H1 (cell line): ENCODE results near the gene SMAD6. TPM values are rescaled to one million over a fixed set of nuclear protein-coding genes. Genes with fewer than 3 reads are reported as not detected.

Source experiments
- CTCF ChIA-PET: fragments of 300-600 bp; sonication (Branson Sonifier 250); formaldehyde crosslinking; loops from one replicate; lab custom pipeline; 2021; ENCODE audit not compliant: partially characterized antibody; lab: Charles Lee
- POLR2A ChIA-PET: fragments of 300-600 bp; sonication (Branson Sonifier 250); formaldehyde crosslinking; loops from one replicate; lab custom pipeline; 2021; ENCODE audit warnings: inconsistent platforms; ENCODE audit not compliant: partially characterized antibody; lab: Charles Lee
- DNase-seq, 2 experiments: peaks; one replicate each; pipeline versions ENCODE4 v3.0.0 to v3.0.0-alpha.2; 2010 to 2022; ENCODE audit warnings: low spot score in 2 of 2, low read depth in 1 of 2, mixed read lengths in 1 of 2
- FAIRE-seq: peaks from 2 replicates; lab custom pipeline; 2011; peaks lifted over from hg19 to GRCh38; lab: Jason Lieb, UNC
- H2AFZ ChIP-seq: 2 replicates; pipeline ENCODE4 v1.8.1; 2012; ENCODE audit warnings: low read length, inconsistent platforms
- H2AK5ac ChIP-seq: 2 replicates; pipeline ENCODE4 v1.6.1; 2013; ENCODE audit warnings: low read depth, low read length
- H2BK120ac ChIP-seq: replicated peaks from 2 replicates; pipeline ENCODE3; 2013; ENCODE audit warnings: low read depth, low read length, inconsistent platforms
- H2BK12ac ChIP-seq: 2 replicates; pipeline ENCODE4 v1.6.1; 2013; ENCODE audit warnings: low read depth, low read length
- H2BK15ac ChIP-seq: 2 replicates; pipeline ENCODE4 v1.6.1; 2013; ENCODE audit warnings: low read length
- H2BK20ac ChIP-seq: 2 replicates; pipeline ENCODE4 v1.6.1; 2013; ENCODE audit warnings: low read length
- H2BK5ac ChIP-seq: 2 replicates; pipeline ENCODE4 v1.6.1; 2013; ENCODE audit warnings: low read depth, low read length
- H3K14ac ChIP-seq: 2 replicates; pipeline ENCODE4 v1.6.1; 2013; ENCODE audit warnings: inconsistent platforms; ENCODE audit not compliant: insufficient read length
- H3K18ac ChIP-seq: 2 replicates; pipeline ENCODE4 v1.6.1; 2013; ENCODE audit warnings: low read length; ENCODE audit errors: extremely low read depth
- H3K23ac ChIP-seq: 2 replicates; pipeline ENCODE4 v1.6.1; 2013; ENCODE audit warnings: inconsistent platforms; ENCODE audit not compliant: insufficient read length
- H3K23me2 ChIP-seq: 2 replicates; pipeline ENCODE4 v1.6.1; 2013; ENCODE audit warnings: low read depth, low read length
- H3K27ac ChIP-seq: 2 replicates; pipeline ENCODE4 v1.6.1; 2011; ENCODE audit warnings: low read depth, low read length, inconsistent platforms
- H3K27me3 ChIP-seq, 4 experiments: replicated peaks in 1 of 4; 1 replicate in 1 of 4; 2 replicates in 3 of 4; pipeline versions ENCODE4 v1.6.1 to v1.8.1; 2011 to 2013; ENCODE audit warnings: low read length in 3 of 4, mild to moderate bottlenecking in 3 of 4, inconsistent platforms in 2 of 4, mixed read lengths in 2 of 4, moderate library complexity in 1 of 4; ENCODE audit not compliant: control insufficient read depth in 3 of 4, insufficient read depth in 3 of 4; ENCODE audit errors: extremely low read depth in 1 of 4
- H3K36me3 ChIP-seq, 4 experiments: 2 replicates each; pipeline versions ENCODE4 v1.6.1 to v1.8.1; 2011 to 2013; ENCODE audit warnings: mild to moderate bottlenecking in 4 of 4, low read length in 3 of 4, moderate library complexity in 2 of 4, control low read depth in 1 of 4, inconsistent platforms in 1 of 4; ENCODE audit not compliant: insufficient read depth in 4 of 4, control insufficient read depth in 2 of 4
- H3K4ac ChIP-seq: replicated peaks from 2 replicates; pipeline ENCODE3; 2013; ENCODE audit warnings: low read length, low read depth, mixed read lengths, inconsistent platforms; ENCODE audit not compliant: insufficient read length
- H3K4me1 ChIP-seq, 4 experiments: replicated peaks in 1 of 4; 1 replicate in 1 of 4; 2 replicates in 3 of 4; pipeline versions ENCODE4 v1.6.1 to v1.8.1; 2011 to 2013; ENCODE audit warnings: low read length in 3 of 4, inconsistent platforms in 2 of 4, mixed read lengths in 1 of 4; ENCODE audit not compliant: insufficient read depth in 4 of 4, control insufficient read depth in 3 of 4
- H3K4me2 ChIP-seq, 2 experiments: 2 replicates each; pipeline versions ENCODE4 v1.6.1 to v1.8.1; 2011 to 2013; ENCODE audit warnings: low read depth in 2 of 2, low read length in 2 of 2, control low read depth in 1 of 2, inconsistent platforms in 1 of 2, mild to moderate bottlenecking in 1 of 2; ENCODE audit not compliant: insufficient read depth in 1 of 2
- H3K4me3 ChIP-seq, 4 experiments: fragments of 200-600, 300-600 bp in 1 of 4; sonication (generic), shearing (Covaris generic), sonication (Bioruptor Twin) in 1 of 4; 2 replicates each; pipeline versions ENCODE4 v1.5.1 to v1.8.1; 2011 to 2016; ENCODE audit warnings: low read length in 4 of 4, low read depth in 3 of 4, control low read depth in 2 of 4, inconsistent platforms in 2 of 4, mild to moderate bottlenecking in 2 of 4, mixed read lengths in 1 of 4, moderate library complexity in 1 of 4; ENCODE audit not compliant: insufficient read depth in 2 of 4; ENCODE audit errors: extremely low read depth in 1 of 4
- H3K56ac ChIP-seq: replicated peaks from 2 replicates; pipeline ENCODE3; 2013; ENCODE audit warnings: low read depth, mild to moderate bottlenecking, mixed read lengths, low read length, inconsistent platforms; ENCODE audit not compliant: insufficient read length
- H3K79me1 ChIP-seq: 2 replicates; pipeline ENCODE4 v1.6.1; 2013; ENCODE audit warnings: low read depth, low read length, control low read depth
- H3K79me2 ChIP-seq, 2 experiments: 2 replicates each; pipeline versions ENCODE4 v1.6.1 to v1.8.1; 2012 to 2013; ENCODE audit warnings: low read length in 2 of 2, mild to moderate bottlenecking in 2 of 2, inconsistent platforms in 1 of 2; ENCODE audit not compliant: insufficient read depth in 2 of 2, control insufficient read depth in 1 of 2
- H3K9ac ChIP-seq, 4 experiments: replicated peaks in 1 of 4; 1 replicate in 1 of 4; 2 replicates in 3 of 4; pipeline versions ENCODE4 v1.6.1 to v1.8.1; 2011 to 2013; ENCODE audit warnings: low read depth in 3 of 4, low read length in 3 of 4, control low read depth in 2 of 4, mild to moderate bottlenecking in 2 of 4, moderate library complexity in 2 of 4, inconsistent platforms in 1 of 4; ENCODE audit errors: extremely low read depth in 1 of 4
- H3K9me3 ChIP-seq, 2 experiments: 2 replicates each; pipeline versions ENCODE4 v1.6.1 to v1.8.1; 2012 to 2013; ENCODE audit warnings: mild to moderate bottlenecking in 2 of 2, moderate library complexity in 2 of 2, control low read depth in 1 of 2, inconsistent platforms in 1 of 2, low read depth in 1 of 2, low read length in 1 of 2, mixed read lengths in 1 of 2; ENCODE audit not compliant: insufficient read depth in 2 of 2
- H4K20me1 ChIP-seq, 2 experiments: replicated peaks in 1 of 2; 2 replicates each; pipeline versions ENCODE3 to v1.8.1; 2011 to 2013; ENCODE audit warnings: inconsistent platforms in 2 of 2, low read length in 2 of 2, mild to moderate bottlenecking in 1 of 2; ENCODE audit not compliant: insufficient read depth in 2 of 2, control insufficient read depth in 1 of 2
- H4K5ac ChIP-seq: 2 replicates; pipeline ENCODE4 v1.6.1; 2013; ENCODE audit warnings: low read length, low read depth, mixed read lengths, inconsistent platforms; ENCODE audit not compliant: insufficient read length
- H4K8ac ChIP-seq: 2 replicates; pipeline ENCODE4 v1.8.0; 2013; ENCODE audit warnings: mild to moderate bottlenecking, moderate library complexity, low read length, inconsistent platforms; ENCODE audit not compliant: insufficient read depth; ENCODE audit errors: extremely low read depth
- H4K91ac ChIP-seq: replicated peaks from 2 replicates; pipeline ENCODE3; 2013; ENCODE audit warnings: low read length, mixed read lengths, inconsistent platforms; ENCODE audit not compliant: insufficient read length
- ATF2 ChIP-seq: IDR thresholded peaks from 2 replicates; pipeline ENCODE4 v1.6.1; 2012; ENCODE audit warnings: low read length, inconsistent platforms
- CHD1 ChIP-seq: IDR thresholded peaks from 2 replicates; pipeline ENCODE4 v1.6.1; 2012; ENCODE audit warnings: low read depth, low read length, improper control_type of control experiment
- CREB1 ChIP-seq: IDR thresholded peaks from 2 replicates; pipeline ENCODE4 v1.6.1; 2012; ENCODE audit warnings: inconsistent platforms
- HDAC6 ChIP-seq: IDR thresholded peaks from one replicate; pipeline ENCODE4 v1.7.1; 2012; ENCODE audit warnings: low read depth, mild to moderate bottlenecking, inconsistent platforms, low read length, moderate library complexity
- SP1 ChIP-seq: IDR thresholded peaks from 2 replicates; pipeline ENCODE4 v1.6.1; 2011; ENCODE audit warnings: low read depth, low read length
- SP4 ChIP-seq: IDR thresholded peaks from 2 replicates; pipeline ENCODE4 v1.6.1; 2012; ENCODE audit warnings: low read length, inconsistent platforms
- YY1 ChIP-seq: IDR thresholded peaks from 2 replicates; pipeline ENCODE4 v1.6.1; 2011; ENCODE audit warnings: low read depth, mild to moderate bottlenecking, low read length
- WGBS, 2 experiments: shearing (Covaris generic) in 1 of 2; methylation state at CpG; one replicate each; pipeline versions ENCODE4 v1.1.6 to v1.1.7; 2013 to 2015; ENCODE audit warnings: low lambda C conversion rate in 2 of 2, mixed read lengths in 2 of 2, inconsistent platforms in 1 of 2, low coverage in 1 of 2, missing lambda C conversion rate in 1 of 2; ENCODE audit not compliant: insufficient replicate concordance in 2 of 2, insufficient coverage in 1 of 2, insufficient read length in 1 of 2; ENCODE audit errors: extremely low coverage in 1 of 2, missing lambda C conversion rate in 1 of 2; 5-methylcytosine and 5-hydroxymethylcytosine counted together
- polyA plus RNA-seq, 7 experiments: library from polyadenylated mRNA; depleted of rRNA in 3 of 7; stranded (reverse) in 5 of 7; unstranded in 2 of 7; fragments of >200 nt in 5 of 7; fragments of 200-250 nt in 2 of 7; gene quantifications; 1 replicate in 5 of 7; 2 replicates in 1 of 7; 4 replicates in 1 of 7; pipeline versions ENCODE4 v1.2.1 to v1.2.3, GENCODE V29; 2011 to 2013; ENCODE audit warnings: missing spikeins in 2 of 7, mixed read lengths in 2 of 7
- total RNA-seq: library from RNA; stranded (reverse); fragmentation: NEBNext Ultra II Directional; extraction: Animal tissue kit (Norgen Biotek cat#: 25700); gene quantifications from 2 replicates; pipeline ENCODE4 v1.2.1, GENCODE V29; 2021

SMAD6 gene
- total and polyA plus RNA-seq, 2 of the 8 experiments (the other 6 are each of a cell fraction or from before 2014, with no cell fraction given) = 1.8 to 7.0 TPM

- Histone ChIP-seq H3K27me3 (no peaks in the 10 kb centered on the region), H3K23me2 (peaks cover 1% of the 10 kb centered on the region; the same call in 1 of the 2 replicates), H3K9me3 (no peaks in the 10 kb centered on the region), H2BK20ac (no peak overlapping the region), H2BK120ac (no peak overlapping the region), H2BK5ac (no peak overlapping the region), H3K4ac (no peak overlapping the region), H3K56ac (no peak overlapping the region), H3K23ac (no peak overlapping the region), H3K4me3 (no peak overlapping the region), H2AFZ (no peak overlapping the region), H3K9ac (no peak overlapping the region), H3K18ac (no peak overlapping the region), H3K79me1 (peaks cover 3% of the 10 kb centered on the region; the same call in 1 of the 2 replicates), H3K4me1 (peaks cover 0 to 6% (median 3%) of the 10 kb centered on the region in 4 experiments; a peak in 3 of 7 replicates), H4K8ac (no peak overlapping the region), H3K79me2 (no peaks in the 10 kb centered on the region), H3K36me3 (no peaks in the 10 kb centered on the region), H3K27ac (no peak overlapping the region), H4K20me1 (peaks cover 0 to 4% of the 10 kb centered on the region in 2 experiments), H3K14ac (no peak overlapping the region), H2BK15ac (no peak overlapping the region), H3K4me2 (no peak overlapping the region), H2BK12ac (no peak overlapping the region), H4K5ac (no peak overlapping the region), H4K91ac (no peak overlapping the region), H2AK5ac (no peak overlapping the region)
- DNase-seq (no peak), FAIRE-seq (no peak)
- ChIA-PET CTCF (interaction anchor here (0.5 to 10.6 kb wide), 7 partner anchors 8 to 106 kb away, joined by 3 to 105 read pairs (median 4); no protein-coding TSS in a partner anchor), POLR2A (interaction anchor here (0.9 to 1.5 kb wide), 2 partner anchors 20 kb away, joined by 3 read pairs; no protein-coding TSS in a partner anchor)
- TF ChIP-seq YY1 = no peak
- no peak for TF ChIP-seq HDAC6
- TF ChIP-seq CREB1 = no peak
- TF ChIP-seq ATF2 = no peak
- TF ChIP-seq SP4 = no peak
- no peak for TF ChIP-seq CHD1
- no peak for TF ChIP-seq SP1
- WGBS, 2 experiments = 83% methylated on average over 14 of the region's 14 CpGs; no CpG with 5 or more reads in 1 of the 2 experiments
Observed at GRCh38 chr15:66724732-66725463, 22.9 kb downstream of the SMAD6 start.
